ENCODE results near the gene ERBB4. TPM values are rescaled to one million over a fixed set of nuclear protein-coding genes. Genes with fewer than 3 reads are reported as not detected.

The ERBB4 gene
- total RNA-seq, 1 donor from 2014 or later: 1.2 TPM

- Histone ChIP-seq H3K36me3 (ENCODE audit: insufficient read depth, low read length) (no peaks in the 10 kb centered on the region), H2AFZ (ENCODE audit: low read depth, low read length) (no peak overlapping the region), H3K4me1 (ENCODE audit: insufficient read depth, low read length) (no peaks in the 10 kb centered on the region), H3K27ac (ENCODE audit: low read depth, low read length) (no peak overlapping the region), H3K4me3 (ENCODE audit: insufficient read depth, low read depth, low read length) (no peak overlapping the region), H4K20me1 (ENCODE audit: insufficient read depth, low read length) (no peaks in the 10 kb centered on the region), H3K9me3 (ENCODE audit: insufficient read depth, low read depth, low read length) (no peaks in the 10 kb centered on the region), H3K79me2 (ENCODE audit: insufficient read depth, low read length) (no peaks in the 10 kb centered on the region), H3K4me2 (ENCODE audit: low read length) (no peak overlapping the region), H3K9ac (ENCODE audit: low read length) (no peak overlapping the region), H3K27me3 (ENCODE audit: insufficient read depth, low read length) (no peaks in the 10 kb centered on the region)
- H3K36me3 Mint-ChIP-seq (ENCODE audit: low read depth, unreplicated experiment): no peaks in the 10 kb centered on the region
- DNase-seq (ENCODE audit: low read depth) (no peak), FAIRE-seq (no peak)
- H3K4me3 Mint-ChIP-seq (ENCODE audit: unreplicated experiment): no peak overlapping the region
- H3K4me1 Mint-ChIP-seq (ENCODE audit: low read depth, unreplicated experiment): no peaks in the 10 kb centered on the region
- H3K27ac Mint-ChIP-seq (ENCODE audit: unreplicated experiment): no peak overlapping the region
- H3K9me3 Mint-ChIP-seq (ENCODE audit: unreplicated experiment): no peaks in the 10 kb centered on the region
- no peaks in the 10 kb centered on the region for H3K27me3 Mint-ChIP-seq (ENCODE audit: low read depth, unreplicated experiment)
- TF ChIP-seq EZH2 (IDR thresholded peaks at IDR 0.05; ENCODE audit: insufficient read depth, low read length) (no peak), CTCF (IDR thresholded peaks at IDR 0.05; ENCODE audit: insufficient read depth, low read depth, low read length) (no peak)
Observed at GRCh38 chr2:212402316-212402715, 136.3 kb downstream of the ERBB4 start.

GRCh38 chr2:212398316-212398715 is 140.3 kb downstream of the ERBB4 start:
- Histone ChIP-seq H4K20me1 (ENCODE audit: insufficient read depth, low read length) (no peaks in the 10 kb centered on the region), H2AFZ (ENCODE audit: low read depth, low read length) (no peak overlapping the region), H3K27ac (ENCODE audit: low read depth, low read length) (no peak overlapping the region), H3K9me3 (ENCODE audit: insufficient read depth, low read depth, low read length) (no peaks in the 10 kb centered on the region), H3K9ac (ENCODE audit: low read length) (no peak overlapping the region), H3K4me3 (ENCODE audit: insufficient read depth, low read depth, low read length) (no peak overlapping the region), H3K4me1 (ENCODE audit: insufficient read depth, low read length) (no peaks in the 10 kb centered on the region), H3K36me3 (ENCODE audit: insufficient read depth, low read length) (no peaks in the 10 kb centered on the region), H3K79me2 (ENCODE audit: insufficient read depth, low read length) (no peaks in the 10 kb centered on the region), H3K27me3 (ENCODE audit: insufficient read depth, low read length) (no peaks in the 10 kb centered on the region), H3K4me2 (ENCODE audit: low read length) (no peak overlapping the region)
- no peaks in the 10 kb centered on the region for H3K27me3 Mint-ChIP-seq (ENCODE audit: low read depth, unreplicated experiment)
- no peaks in the 10 kb centered on the region for H3K36me3 Mint-ChIP-seq (ENCODE audit: low read depth, unreplicated experiment)
- DNase-seq (ENCODE audit: low read depth): no peak
- FAIRE-seq: no peak
- H3K4me3 Mint-ChIP-seq (ENCODE audit: unreplicated experiment): no peak overlapping the region
- H3K27ac Mint-ChIP-seq (ENCODE audit: unreplicated experiment): no peak overlapping the region
- H3K4me1 Mint-ChIP-seq (ENCODE audit: low read depth, unreplicated experiment): no peaks in the 10 kb centered on the region
- TF ChIP-seq CTCF (IDR thresholded peaks at IDR 0.05; ENCODE audit: insufficient read depth, low read depth, low read length): no peak
- no peak for TF ChIP-seq EZH2 (IDR thresholded peaks at IDR 0.05; ENCODE audit: insufficient read depth, low read length)
- H3K9me3 Mint-ChIP-seq (ENCODE audit: unreplicated experiment): no peaks in the 10 kb centered on the region

GRCh38 chr2:212392544-212392943 is 146.1 kb downstream of the ERBB4 start:
- DNase-seq (ENCODE audit: low read depth): no peak
- TF ChIP-seq EZH2 (IDR thresholded peaks at IDR 0.05; ENCODE audit: insufficient read depth, low read length): no peak
- TF ChIP-seq CTCF (IDR thresholded peaks at IDR 0.05; ENCODE audit: insufficient read depth, low read depth, low read length): no peak
- no peaks in the 10 kb centered on the region for H3K9me3 Mint-ChIP-seq (ENCODE audit: unreplicated experiment)

More at GRCh38 chr2:212392544-212392943, 146.1 kb downstream of the ERBB4 start:
- no peak overlapping the region for H3K4me2 ChIP-seq (ENCODE audit: low read length)
- H3K4me3 ChIP-seq (ENCODE audit: insufficient read depth, low read depth, low read length): no peak overlapping the region
- Mint-ChIP-seq H3K36me3 (ENCODE audit: low read depth, unreplicated experiment) (no peaks in the 10 kb centered on the region), H3K27me3 (ENCODE audit: low read depth, unreplicated experiment) (no peaks in the 10 kb centered on the region), H3K4me1 (ENCODE audit: low read depth, unreplicated experiment) (peaks cover 2% of the 10 kb centered on the region), H3K27ac (ENCODE audit: unreplicated experiment) (no peak overlapping the region), H3K4me3 (ENCODE audit: unreplicated experiment) (no peak overlapping the region)
- FAIRE-seq: no peak
- H3K36me3 ChIP-seq (ENCODE audit: insufficient read depth, low read length): no peaks in the 10 kb centered on the region
- H3K4me1 ChIP-seq (ENCODE audit: insufficient read depth, low read length): no peaks in the 10 kb centered on the region
- no peak overlapping the region for H3K9ac ChIP-seq (ENCODE audit: low read length)
- H3K79me2 ChIP-seq (ENCODE audit: insufficient read depth, low read length): no peaks in the 10 kb centered on the region
- H3K9me3 ChIP-seq (ENCODE audit: insufficient read depth, low read depth, low read length): no peaks in the 10 kb centered on the region
- H3K27ac ChIP-seq (ENCODE audit: low read depth, low read length): no peak overlapping the region
- no peak overlapping the region for H2AFZ ChIP-seq (ENCODE audit: low read depth, low read length)
- H3K27me3 ChIP-seq (ENCODE audit: insufficient read depth, low read length): no peaks in the 10 kb centered on the region
- H4K20me1 ChIP-seq (ENCODE audit: insufficient read depth, low read length): no peaks in the 10 kb centered on the region

Measured in astrocyte (in vitro differentiated cells and primary cell).